ENCODE data around the gene OR2C1. TPM values are rescaled to one million over a fixed set of nuclear protein-coding genes. Genes with fewer than 3 reads are reported as not detected.

Gene OR2C1
- total RNA-seq, 2 donors from 2014 or later = not detected

DNA sequence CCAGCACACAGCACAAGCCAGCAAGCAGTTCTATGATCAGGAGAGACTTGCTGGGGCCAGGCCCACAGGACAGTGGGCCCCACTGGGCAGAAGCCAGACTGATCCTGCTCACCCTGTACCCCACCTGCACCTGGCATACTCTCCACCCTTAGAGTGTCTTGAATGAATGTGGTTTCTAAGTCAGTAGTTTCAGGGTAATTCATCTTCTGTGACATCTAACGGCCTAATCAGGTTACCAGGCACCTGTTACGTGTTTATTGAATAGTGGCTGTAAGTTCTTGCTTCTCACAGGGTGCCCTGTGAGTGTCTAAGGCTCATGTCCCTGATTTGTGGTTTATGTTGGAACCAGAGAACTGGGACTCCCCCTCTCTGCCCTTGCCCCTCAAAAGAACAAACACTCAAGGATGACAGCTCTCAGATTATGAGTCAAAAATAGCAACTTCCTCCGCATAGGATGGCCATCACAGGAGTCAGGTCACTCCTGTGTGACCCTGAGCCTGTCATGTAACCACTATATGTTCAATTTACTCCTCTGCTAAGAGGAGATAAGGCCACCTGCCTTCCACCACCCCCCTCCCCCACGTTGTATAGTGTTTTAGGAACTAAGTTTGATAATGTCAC is 7.0 kb upstream of the OR2C1 start:
- Histone ChIP-seq H3K27me3 (replicated peaks; ENCODE audit: insufficient read depth) (no peaks in the 10 kb centered on the region), H3K27ac (no peak overlapping the region), H3K36me3 (no peaks in the 10 kb centered on the region), H3K9me3 (no peaks in the 10 kb centered on the region), H3K4me1 (ENCODE audit: control insufficient read depth in 1 of 2, low read depth in 2 of 2) (no peaks in the 10 kb centered on the region), H3K4me3 (no peak overlapping the region)
- no peak for ATAC-seq (ENCODE audit: insufficient number of reproducible peaks, low FRiP score, low read depth)
- DNase-seq (ENCODE audit: low spot score) = no peak
- TF ChIP-seq, protein P1, sequence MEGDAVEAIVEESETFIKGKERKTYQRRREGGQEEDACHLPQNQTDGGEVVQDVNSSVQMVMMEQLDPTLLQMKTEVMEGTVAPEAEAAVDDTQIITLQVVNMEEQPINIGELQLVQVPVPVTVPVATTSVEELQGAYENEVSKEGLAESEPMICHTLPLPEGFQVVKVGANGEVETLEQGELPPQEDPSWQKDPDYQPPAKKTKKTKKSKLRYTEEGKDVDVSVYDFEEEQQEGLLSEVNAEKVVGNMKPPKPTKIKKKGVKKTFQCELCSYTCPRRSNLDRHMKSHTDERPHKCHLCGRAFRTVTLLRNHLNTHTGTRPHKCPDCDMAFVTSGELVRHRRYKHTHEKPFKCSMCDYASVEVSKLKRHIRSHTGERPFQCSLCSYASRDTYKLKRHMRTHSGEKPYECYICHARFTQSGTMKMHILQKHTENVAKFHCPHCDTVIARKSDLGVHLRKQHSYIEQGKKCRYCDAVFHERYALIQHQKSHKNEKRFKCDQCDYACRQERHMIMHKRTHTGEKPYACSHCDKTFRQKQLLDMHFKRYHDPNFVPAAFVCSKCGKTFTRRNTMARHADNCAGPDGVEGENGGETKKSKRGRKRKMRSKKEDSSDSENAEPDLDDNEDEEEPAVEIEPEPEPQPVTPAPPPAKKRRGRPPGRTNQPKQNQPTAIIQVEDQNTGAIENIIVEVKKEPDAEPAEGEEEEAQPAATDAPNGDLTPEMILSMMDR (IDR thresholded peaks at IDR 0.05) = no peak

DNA sequence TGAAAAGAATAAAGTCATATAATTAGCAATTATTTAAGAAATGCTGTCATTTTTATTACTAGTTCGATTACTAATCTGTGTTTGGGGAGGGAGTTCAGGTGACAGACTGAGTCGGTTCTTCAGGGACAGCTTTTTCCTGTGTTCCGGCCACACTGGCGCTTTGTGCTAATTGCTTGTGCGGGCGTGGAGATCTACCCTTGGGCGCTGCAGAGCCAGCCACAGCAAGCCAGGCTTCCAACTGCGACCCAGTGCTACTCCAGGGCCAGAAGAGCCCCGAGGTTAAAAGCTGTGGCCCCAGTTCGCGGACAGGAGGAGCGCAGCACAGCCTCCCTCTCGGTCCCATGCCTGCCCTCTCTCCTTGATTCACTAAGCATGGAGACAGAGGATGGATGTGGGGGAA is 6.5 kb upstream of the OR2C1 start:
- Histone ChIP-seq H3K27ac (no peak overlapping the region), H3K27me3 (replicated peaks; ENCODE audit: insufficient read depth) (no peaks in the 10 kb centered on the region), H3K9me3 (no peaks in the 10 kb centered on the region), H3K36me3 (no peaks in the 10 kb centered on the region), H3K4me3 (no peak overlapping the region), H3K4me1 (ENCODE audit: control insufficient read depth in 1 of 2, low read depth in 2 of 2) (no peaks in the 10 kb centered on the region)
- ATAC-seq (ENCODE audit: insufficient number of reproducible peaks, low FRiP score, low read depth) (no peak), DNase-seq (ENCODE audit: low spot score) (no peak)
- TF ChIP-seq, protein P1 (IDR thresholded peaks at IDR 0.05) = no peak

DNA sequence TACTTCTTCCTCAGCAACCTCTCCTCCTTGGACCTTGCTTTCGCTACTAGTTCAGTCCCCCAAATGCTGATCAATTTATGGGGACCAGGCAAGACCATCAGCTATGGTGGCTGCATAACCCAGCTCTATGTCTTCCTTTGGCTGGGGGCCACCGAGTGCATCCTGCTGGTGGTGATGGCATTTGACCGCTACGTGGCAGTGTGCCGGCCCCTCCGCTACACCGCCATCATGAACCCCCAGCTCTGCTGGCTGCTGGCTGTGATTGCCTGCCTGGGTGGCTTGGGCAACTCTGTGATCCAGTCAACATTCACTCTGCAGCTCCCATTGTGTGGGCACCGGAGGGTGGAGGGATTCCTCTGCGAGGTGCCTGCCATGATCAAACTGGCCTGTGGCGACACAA is 429 bp downstream of the OR2C1 start:
- Histone ChIP-seq H3K4me3 (no peak overlapping the region), H3K36me3 (no peaks in the 10 kb centered on the region), H3K9me3 (no peaks in the 10 kb centered on the region), H3K4me1 (ENCODE audit: control insufficient read depth in 1 of 2, low read depth in 2 of 2) (no peaks in the 10 kb centered on the region), H3K27ac (no peak overlapping the region), H3K27me3 (replicated peaks; ENCODE audit: insufficient read depth) (no peaks in the 10 kb centered on the region)
- no peak for ATAC-seq (ENCODE audit: insufficient number of reproducible peaks, low FRiP score, low read depth)
- TF ChIP-seq, protein P1 (IDR thresholded peaks at IDR 0.05) = no peak
- DNase-seq (ENCODE audit: low spot score) = no peak

DNA sequence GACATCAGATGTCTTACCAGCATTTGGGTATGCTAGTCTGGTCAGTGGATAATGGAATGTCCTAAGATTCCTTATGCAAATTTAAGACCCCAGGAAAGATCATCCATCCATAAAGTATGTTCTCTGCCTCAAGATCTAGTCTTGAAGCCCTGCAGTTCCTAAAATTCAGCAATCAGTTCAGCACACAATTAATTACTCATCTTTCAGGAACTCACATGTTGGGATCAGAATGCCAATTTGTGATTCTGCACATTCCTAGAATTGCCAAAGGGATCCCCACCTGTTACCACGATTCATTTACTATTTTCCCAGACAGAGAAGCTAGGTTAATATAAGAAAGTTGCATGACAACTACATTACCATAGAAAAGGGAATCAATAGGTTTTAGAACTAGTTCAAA is 3.2 kb downstream of the OR2C1 start:
- Histone ChIP-seq H3K36me3 (no peaks in the 10 kb centered on the region), H3K27me3 (replicated peaks; ENCODE audit: insufficient read depth) (no peaks in the 10 kb centered on the region), H3K4me3 (no peak overlapping the region), H3K9me3 (peaks cover 3% of the 10 kb centered on the region), H3K4me1 (ENCODE audit: control insufficient read depth in 1 of 2, low read depth in 2 of 2) (no peaks in the 10 kb centered on the region), H3K27ac (no peak overlapping the region)
- DNase-seq (ENCODE audit: low spot score) (no peak), ATAC-seq (ENCODE audit: insufficient number of reproducible peaks, low FRiP score, low read depth) (no peak)
- TF ChIP-seq, protein P1 (IDR thresholded peaks at IDR 0.05) = no peak

DNA sequence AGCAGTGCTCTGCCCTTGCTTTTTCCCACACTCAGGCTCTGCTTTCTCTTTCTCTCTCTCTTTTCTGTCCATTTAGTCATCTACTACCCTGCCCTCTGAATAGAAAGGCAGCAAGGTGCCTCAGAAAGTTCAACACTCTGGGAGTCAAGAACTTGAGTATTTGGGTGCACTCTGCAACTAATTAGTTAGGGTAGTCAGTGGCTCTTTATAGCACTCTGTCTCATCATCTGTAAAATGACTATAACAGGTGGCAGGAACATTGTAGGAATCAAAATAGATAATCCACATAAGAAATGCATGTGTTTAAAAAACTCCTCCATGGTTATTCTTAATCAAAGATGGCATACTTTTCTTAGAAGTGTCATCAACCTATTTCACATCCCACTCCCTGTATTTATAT is 7.2 kb downstream of the OR2C1 start:
- Histone ChIP-seq H3K4me1 (ENCODE audit: control insufficient read depth in 1 of 2, low read depth in 2 of 2) (no peaks in the 10 kb centered on the region), H3K27me3 (replicated peaks; ENCODE audit: insufficient read depth) (no peaks in the 10 kb centered on the region), H3K27ac (no peak overlapping the region), H3K36me3 (no peaks in the 10 kb centered on the region), H3K4me3 (no peak overlapping the region), H3K9me3 (peaks cover 9% of the 10 kb centered on the region)
- TF ChIP-seq, protein P1 (IDR thresholded peaks at IDR 0.05) = no peak
- ATAC-seq (ENCODE audit: insufficient number of reproducible peaks, low FRiP score, low read depth) = no peak
- DNase-seq (ENCODE audit: low spot score) = no peak
